Esophagus squamous epithelium (tissue), 5 donors: Measurements from ENCODE around the gene TCEAL9. TPM values are rescaled to one million over a fixed set of nuclear protein-coding genes. Genes with fewer than 3 reads are reported as not detected.

Experiments
- DNase-seq: peaks from one replicate; lab custom pipeline; 2025; lab: John Stamatoyannopoulos, UW
- H3K27ac ChIP-seq, 4 donors: fragments of 200-600 bp; sonication (generic); one replicate each; pipeline ENCODE4 v1.5.1; 2016 to 2019; ENCODE audit warnings: mild to moderate bottlenecking in 1 of 4
- H3K27me3 ChIP-seq, 4 donors: fragments of 200-600 bp; sonication (generic); 1 replicate in 3 of 4; 2 replicates in 1 of 4; pipeline versions ENCODE4 v1.5.1 to v1.6.0; 2017 to 2021; ENCODE audit warnings: antibody characterized with exemption in 1 of 4
- H3K36me3 ChIP-seq, 3 donors: fragments of 200-600 bp; sonication (generic); one replicate each; pipeline ENCODE4 v1.5.1; 2016 to 2019
- H3K4me1 ChIP-seq, 3 donors: fragments of 200-600 bp; sonication (generic); one replicate each; pipeline ENCODE4 v1.5.1; 2017 to 2019
- H3K4me3 ChIP-seq, 4 donors: fragments of 200-600 bp; sonication (generic); 1 replicate in 3 of 4; 2 replicates in 1 of 4; pipeline ENCODE4 v1.5.1; 2016 to 2019; ENCODE audit warnings: mild to moderate bottlenecking in 2 of 4, moderate library complexity in 1 of 4
- H3K9me3 ChIP-seq, 3 donors: fragments of 200-600 bp; sonication (generic); one replicate each; pipeline ENCODE4 v1.5.1; 2016 to 2019
- CTCF ChIP-seq, 6 experiments: fragments of 450-650 bp in 4 of 6; fragments of 200-600 bp in 2 of 6; sonication (generic) in 2 of 6; IDR thresholded peaks; one replicate each; pipeline ENCODE4 v1.5.1; 2016 to 2019; ENCODE audit warnings: antibody characterized with exemption in 6 of 6, mild to moderate bottlenecking in 4 of 6, moderate library complexity in 4 of 6
- POLR2A ChIP-seq, 4 donors: fragments of 450-650 bp; IDR thresholded peaks; one replicate each; pipeline ENCODE4 v1.6.1; 2017; ENCODE audit warnings: antibody characterized with exemption in 4 of 4, mild to moderate bottlenecking in 4 of 4, moderate library complexity in 3 of 4
- WGBS, 2 donors: methylation state at CpG; one replicate each; pipeline ENCODE4 v1.1.5; 2018; 5-methylcytosine and 5-hydroxymethylcytosine counted together
- intact Hi-C: fragments of 100-400 bp; cut with DNase I; formaldehyde crosslinking; loops from one replicate; pipeline ENCODE4 v1.15.0; 2022
- total RNA-seq, 4 donors: library from RNA; depleted of rRNA; stranded (reverse); fragments of >200 nt; gene quantifications; one replicate each; pipeline ENCODE4 v1.1.0, GENCODE V29; 2016
- donor health status: DM: yes; HTN: yes; CAD: no.

Gene TCEAL9
- 10 to 100 TPM; 23.0 to 65.5 (median 35.7) TPM for total RNA-seq

GRCh38 chrX:103356130-103356798 is at the start of gene TCEAL9:
Gene TCEAL9 (plus strand): TSS chrX:103356506. CDS start chrX:103357685, 1,179 bp downstream.
- WGBS, 2 donors: 1 to 17% methylated on average over 11 to 14 of the region's 18 CpGs
- intact Hi-C loops: no loop called here
- peaks cover 0 to 14% (median 0%) of the 10 kb centered on the region in 3 donors for H3K4me1 ChIP-seq
- H3K4me3 ChIP-seq: peak within 1 kb of the TSS; percentile 59 to 71 (median 62)
- H3K27me3 ChIP-seq: no peaks in the 10 kb centered on the region
- H3K27ac ChIP-seq: peak within 1 kb of the TSS; percentile 81 to 91 (median 90)
- H3K36me3 ChIP-seq: no peaks in the 10 kb centered on the region
- DNase-seq: no peak
- H3K9me3 ChIP-seq: no peaks in the 10 kb centered on the region
- TF ChIP-seq CTCF (IDR thresholded peaks at IDR 0.05): no peak
- TF ChIP-seq POLR2A (IDR thresholded peaks at IDR 0.05): peak in 2 of 4 donors; percentile 48 to 67

GRCh38 chrX:103309860-103310554 is 46.3 kb upstream of the TCEAL9 start:
- Histone ChIP-seq H3K4me1 (peaks cover 0 to 5% (median 0%) of the 10 kb centered on the region in 3 donors), H3K36me3 (no peaks in the 10 kb centered on the region), H3K27ac (peak overlapping the region in 1 of 4 donors; percentile 55), H3K4me3 (peak overlapping the region; percentile 46 to 71 (median 55)), H3K9me3 (no peaks in the 10 kb centered on the region), H3K27me3 (no peaks in the 10 kb centered on the region)
- 70 to 72% methylated on average over 8 to 12 of the region's 32 CpGs for WGBS, 2 donors
- no peak for DNase-seq
- intact Hi-C loops: no loop called here
- no peak for TF ChIP-seq POLR2A (IDR thresholded peaks at IDR 0.05)
- TF ChIP-seq CTCF (IDR thresholded peaks at IDR 0.05): no peak

GRCh38 chrX:103310555-103311398 is 45.5 kb upstream of the TCEAL9 start, which contains the start of gene BEX2:
Gene BEX2 (minus strand): TSS chrX:103310990. CDS start chrX:103309976, 1,014 bp downstream.
- intact Hi-C loops: no loop called here
- H3K27ac ChIP-seq: peak within 1 kb of the TSS in 1 of 4 donors; percentile 55
- H3K4me1 ChIP-seq: peaks cover 0 to 5% (median 0%) of the 10 kb centered on the region in 3 donors
- WGBS, 2 donors: 11 to 54% methylated on average over 3 to 18 of the region's 52 CpGs
- no peak for DNase-seq
- H3K4me3 ChIP-seq: peak within 1 kb of the TSS; percentile 46 to 71 (median 55)
- H3K36me3 ChIP-seq: no peaks in the 10 kb centered on the region
- H3K9me3 ChIP-seq: no peaks in the 10 kb centered on the region
- TF ChIP-seq POLR2A (IDR thresholded peaks at IDR 0.05): peak in 3 of 4 donors; percentile 32 to 67 (median 36)
- TF ChIP-seq CTCF (IDR thresholded peaks at IDR 0.05): no peak
- no peaks in the 10 kb centered on the region for H3K27me3 ChIP-seq

- Histone ChIP-seq H3K27ac (no peak overlapping the region), H3K36me3 (no peaks in the 10 kb centered on the region), H3K4me3 (peak overlapping the region in 2 of 4 donors; percentile 62 to 71), H3K27me3 (no peaks in the 10 kb centered on the region), H3K9me3 (no peaks in the 10 kb centered on the region), H3K4me1 (peaks cover 0 to 5% (median 0%) of the 10 kb centered on the region in 3 donors)
- no peak for DNase-seq
- TF ChIP-seq POLR2A (IDR thresholded peaks at IDR 0.05) (no peak), CTCF (IDR thresholded peaks at IDR 0.05) (no peak)
- 72 to 74% methylated on average over 3 of the region's 3 CpGs for WGBS, 2 donors
- intact Hi-C loops: no loop called here
Measured at GRCh38 chrX:103311399-103311780, 44.9 kb upstream of the TCEAL9 start.
